Midbrain (tissue), 1 donor: ENCODE measurements around the gene CPN2.

Source experiments
- DNase-seq: peaks from one replicate; lab custom pipeline; 2025; lab: John Stamatoyannopoulos, UW

CPN2 gene

DNA sequence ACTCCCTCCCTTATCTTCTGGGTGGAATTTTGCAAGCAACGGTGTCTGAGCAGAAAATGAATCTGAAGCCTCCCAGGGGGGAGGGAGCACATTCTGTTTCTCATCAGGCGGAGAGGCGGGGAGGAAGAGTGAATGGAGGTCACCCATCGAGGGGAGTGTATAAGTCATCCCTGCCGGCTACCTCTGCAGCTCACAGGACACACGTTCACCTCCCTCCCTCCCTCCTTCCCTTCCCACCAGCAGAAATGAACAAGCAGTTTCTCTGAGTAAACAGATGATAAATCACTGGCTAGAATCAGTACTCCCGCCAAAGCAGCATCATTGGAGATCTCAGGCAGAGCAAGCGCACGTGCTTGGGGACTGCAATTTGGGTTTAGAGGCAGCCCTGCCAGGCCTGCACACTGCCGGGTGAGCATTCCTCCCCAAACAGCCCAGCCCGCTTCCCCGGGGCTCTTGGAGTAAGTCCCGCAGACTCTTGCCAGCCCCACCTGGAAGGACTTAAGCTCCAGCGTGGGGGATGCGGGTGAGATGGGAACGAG, 38.3 kb downstream of the CPN2 start:
- no peak for DNase-seq

DNA sequence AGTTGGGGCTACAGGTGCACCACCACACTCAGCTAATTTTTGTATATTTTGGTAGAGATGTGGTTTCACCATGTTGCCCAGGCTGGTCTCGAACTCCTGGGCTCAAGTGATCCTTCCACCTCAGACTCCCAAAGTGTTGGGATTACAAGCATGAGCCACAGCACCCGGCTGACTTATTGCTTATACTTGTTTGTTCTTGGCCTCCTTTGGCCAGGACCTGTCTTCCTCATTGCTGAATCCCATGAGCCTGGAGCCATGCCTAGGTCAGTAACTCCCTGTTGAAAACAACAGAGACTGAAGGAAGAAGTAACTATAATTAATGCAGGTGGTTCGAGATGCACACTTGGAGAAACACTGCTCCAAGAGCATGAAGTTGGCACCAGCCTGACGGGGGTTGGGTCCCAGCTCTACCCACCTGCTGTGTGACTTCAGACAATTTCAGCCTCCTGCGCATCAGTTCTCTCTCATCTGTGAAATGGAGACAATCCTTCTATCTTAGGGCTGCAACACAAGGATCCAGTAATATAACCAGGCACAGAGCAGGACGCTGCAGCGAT, 38.9 kb downstream of the CPN2 start:
- DNase-seq, result no peak

DNA sequence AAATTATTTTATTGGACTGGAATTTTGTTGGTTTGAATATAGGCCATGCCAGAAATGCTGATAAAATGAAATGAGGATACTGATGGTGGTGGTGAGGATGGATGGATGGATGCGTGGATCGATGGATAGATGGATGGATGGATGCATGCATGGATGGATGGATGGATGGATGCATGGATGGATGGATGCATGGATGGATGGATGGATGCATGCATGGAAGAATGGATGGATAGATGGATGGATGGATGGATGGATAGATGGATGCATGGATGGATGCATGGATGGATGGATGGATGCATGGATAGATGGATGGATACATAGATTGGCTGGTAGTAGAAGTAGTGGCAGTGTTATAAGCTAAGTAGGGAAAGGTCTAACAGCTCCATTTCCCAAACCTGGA, 40.1 kb downstream of the CPN2 start:
- no peak for DNase-seq

GRCh38 chr3:194310060-194310835, 40.9 kb downstream of the CPN2 start:
- no peak for DNase-seq

DNA sequence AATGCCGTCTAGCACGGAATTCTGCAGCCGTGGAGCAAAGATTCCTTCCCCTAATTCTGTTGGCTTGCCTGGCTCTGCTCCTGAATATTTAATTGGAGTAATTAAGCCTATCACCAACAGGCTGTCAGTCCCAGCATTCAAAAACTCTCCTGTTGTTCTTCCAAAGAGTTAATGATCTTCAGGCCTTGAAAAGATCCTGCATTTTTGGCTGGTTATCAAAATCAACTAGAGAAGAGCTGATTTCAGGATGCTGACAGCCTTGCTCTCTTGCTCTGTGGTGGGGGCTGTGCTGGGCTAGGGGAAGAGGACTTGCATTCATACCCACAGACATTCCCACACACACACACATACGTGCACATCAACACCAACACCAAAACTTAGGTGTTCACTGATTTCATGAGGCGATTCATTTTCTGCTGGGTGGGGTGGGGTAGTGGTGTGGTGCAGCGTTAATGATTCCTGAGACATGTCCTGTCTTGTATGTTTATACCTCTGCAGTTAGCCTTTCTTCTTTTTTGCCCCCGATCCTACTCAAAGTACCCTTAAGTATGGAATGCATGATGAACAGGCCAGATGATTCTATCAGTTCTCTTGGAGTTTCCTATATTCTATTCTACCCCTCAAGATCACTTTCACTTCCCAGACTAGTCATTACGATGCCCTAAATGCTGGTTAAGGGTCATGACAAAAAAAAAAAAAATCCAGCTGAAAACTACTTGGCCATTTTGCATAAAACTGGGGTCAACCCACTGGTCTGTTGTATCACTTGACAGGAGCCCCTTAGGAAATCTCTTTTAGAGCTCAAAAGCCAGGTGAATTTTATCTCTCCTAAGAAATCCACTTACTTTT, 42.3 kb downstream of the CPN2 start:
- no peak for DNase-seq

GRCh38 chr3:194307849-194308248, 43.3 kb downstream of the CPN2 start:
- no peak for DNase-seq

- DNase-seq, result no peak
Observed at GRCh38 chr3:194306771-194307640, 44.1 kb downstream of the CPN2 start.

GRCh38 chr3:194306109-194306686, 44.9 kb downstream of the CPN2 start:
- no peak for DNase-seq

DNA sequence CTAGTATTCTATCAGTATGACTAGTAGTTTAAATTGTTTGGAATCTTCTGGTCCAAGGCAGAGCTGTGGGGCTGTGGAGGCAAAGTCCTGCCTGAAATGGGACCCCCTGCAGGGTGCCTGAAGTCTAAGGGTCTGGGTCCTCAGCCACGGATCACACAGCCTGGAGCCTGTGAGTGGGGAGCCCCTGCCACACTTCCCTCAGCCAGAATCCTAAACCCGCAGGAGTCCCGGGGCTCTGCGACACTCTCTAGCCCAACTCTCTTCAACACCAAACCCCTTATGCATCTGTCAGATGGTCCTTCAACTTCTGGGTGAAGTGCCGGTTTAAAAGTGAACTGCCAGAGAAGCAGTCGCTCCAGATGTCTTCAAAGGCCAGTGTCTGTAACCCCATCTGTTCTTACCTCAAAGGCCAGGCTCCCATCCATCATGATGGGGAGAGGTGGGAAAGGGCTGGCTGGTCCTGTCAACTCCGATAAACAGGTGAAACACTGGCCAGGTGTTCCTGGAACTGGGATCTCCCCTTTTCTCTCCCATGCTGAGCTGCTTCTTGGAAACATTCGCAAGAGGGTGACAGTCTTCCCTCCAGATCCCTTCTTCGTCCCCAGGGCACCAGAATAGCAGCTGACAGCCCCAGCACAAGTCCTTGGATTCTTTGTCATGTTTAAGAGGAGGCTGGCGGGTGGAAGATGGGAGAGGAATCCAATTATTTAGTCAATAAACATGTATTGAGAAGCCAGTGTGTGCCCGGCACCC, 45.6 kb downstream of the CPN2 start:
- no peak for DNase-seq

DNA sequence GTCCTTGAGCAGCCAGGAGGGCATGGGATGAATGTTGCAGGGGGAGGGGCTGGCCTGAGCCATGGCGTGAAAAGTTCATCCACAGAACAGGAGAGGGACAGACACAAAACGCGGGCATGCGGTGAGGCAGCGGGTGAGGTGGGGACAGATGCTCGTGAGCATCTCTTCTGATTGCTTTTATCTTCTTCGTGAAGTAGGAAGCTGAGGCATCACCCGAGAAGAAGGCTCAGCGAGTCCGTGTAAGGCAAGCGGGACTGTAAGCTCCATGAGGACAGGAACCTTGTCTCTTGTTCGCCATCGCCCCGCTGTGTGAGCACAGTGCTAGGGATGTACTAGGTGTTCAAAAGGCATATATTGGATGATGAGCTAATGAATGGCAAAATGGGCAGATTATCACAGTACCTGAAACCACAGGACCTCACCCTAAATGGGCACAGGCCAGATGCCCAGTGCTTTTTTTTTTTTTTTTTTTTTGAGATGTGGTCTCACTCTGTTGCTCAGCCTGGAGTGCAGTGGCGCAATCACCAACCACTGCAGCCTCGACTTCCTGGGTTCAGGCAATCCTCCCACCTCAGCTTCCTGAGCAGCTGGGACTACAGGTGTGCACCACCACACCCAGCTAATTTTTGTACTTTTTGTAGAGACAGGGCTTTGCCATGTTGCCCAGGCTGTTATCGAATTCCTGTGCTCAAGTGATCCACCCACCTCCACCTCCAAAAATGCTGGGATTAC, 46.8 kb downstream of the CPN2 start:
- no peak for DNase-seq

DNA sequence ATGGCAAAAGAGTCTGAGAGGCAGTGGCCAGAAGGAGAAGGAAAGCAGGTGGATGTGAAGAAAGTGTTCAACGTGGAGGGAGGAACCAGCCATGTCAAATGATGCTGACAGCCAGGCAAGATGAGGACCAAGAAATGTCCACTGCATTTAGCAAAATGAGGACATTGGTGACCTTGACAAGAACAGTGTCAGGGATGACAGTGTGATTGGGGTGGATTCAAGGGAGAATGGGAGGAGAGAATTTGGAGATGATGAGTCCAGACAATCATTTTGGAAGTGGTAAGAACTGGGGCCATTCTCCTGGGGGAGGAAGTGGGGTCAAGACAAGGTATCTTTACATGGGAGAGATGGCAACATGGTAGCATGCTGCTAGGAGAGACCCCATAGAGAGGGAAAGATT, 47.4 kb downstream of the CPN2 start:
- no peak for DNase-seq

GRCh38 chr3:194301730-194302129, 49.4 kb downstream of the CPN2 start:
- no peak for DNase-seq

DNA sequence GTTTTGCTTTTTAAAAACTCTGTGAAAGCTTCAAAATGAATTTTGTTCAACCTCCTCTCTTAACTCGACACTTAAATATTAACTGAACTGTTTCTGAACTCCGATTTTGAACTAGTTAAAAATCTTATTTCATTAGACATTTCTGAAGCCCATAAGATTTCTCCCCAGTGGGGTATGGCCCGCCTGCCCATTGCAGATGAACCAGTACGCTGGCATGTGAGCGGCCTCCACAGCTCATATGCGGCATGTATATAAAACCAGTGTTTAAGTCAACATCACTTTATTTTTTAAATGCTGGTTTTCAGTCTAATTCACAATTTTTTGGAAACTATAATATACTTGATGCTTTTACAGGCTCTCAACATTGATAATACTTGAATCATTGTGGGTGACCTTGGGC, 50.2 kb downstream of the CPN2 start:
- DNase-seq, result no peak

GRCh38 chr3:194300382-194300758, 50.8 kb downstream of the CPN2 start:
- peak; percentile 66 for DNase-seq

DNA sequence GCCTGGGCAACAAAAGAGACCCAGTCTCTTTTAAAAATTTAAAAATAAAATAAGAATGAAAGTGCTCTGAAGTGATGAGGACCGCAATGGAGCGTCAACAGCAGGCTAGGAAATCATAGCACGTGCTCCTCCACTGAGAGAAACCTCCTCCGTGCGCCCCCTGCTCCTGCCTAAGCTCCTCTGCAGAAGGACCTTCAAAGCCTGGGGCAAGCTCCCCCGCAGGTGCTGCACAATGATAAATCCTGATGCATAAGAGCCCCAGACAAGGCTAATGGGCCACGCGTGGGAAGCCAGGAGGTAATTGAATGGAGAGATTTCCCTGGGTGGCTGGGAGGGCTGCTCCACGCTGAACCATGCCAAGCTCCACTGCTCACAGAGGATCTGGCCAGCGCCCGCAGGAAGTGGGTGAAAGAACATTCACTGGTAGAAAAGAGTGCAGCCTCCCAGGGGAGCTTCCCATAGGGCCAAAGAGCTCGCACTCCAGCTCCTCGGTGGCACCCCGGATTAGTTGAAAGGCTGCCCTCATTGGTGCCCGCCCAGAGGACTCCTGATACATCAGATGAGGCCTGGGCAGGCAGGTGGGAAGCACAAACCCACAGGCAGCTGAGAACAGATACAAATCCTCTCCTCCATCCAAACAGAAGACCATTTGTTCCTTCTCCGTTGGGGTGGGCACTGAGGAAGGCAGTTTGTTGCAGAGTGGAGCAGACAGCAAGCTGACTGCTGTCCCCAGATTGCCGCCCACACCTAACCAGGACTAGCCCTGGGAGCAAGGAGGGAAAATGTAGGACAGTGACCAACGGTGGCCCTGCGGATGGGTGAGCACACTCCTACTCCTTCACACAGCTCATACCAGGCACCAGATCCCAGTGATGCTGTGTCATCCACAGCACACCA, 52.5 kb downstream of the CPN2 start:
- no peak for DNase-seq

GRCh38 chr3:194296454-194297263, 54.5 kb downstream of the CPN2 start:
- peak; percentile 28 for DNase-seq

DNA sequence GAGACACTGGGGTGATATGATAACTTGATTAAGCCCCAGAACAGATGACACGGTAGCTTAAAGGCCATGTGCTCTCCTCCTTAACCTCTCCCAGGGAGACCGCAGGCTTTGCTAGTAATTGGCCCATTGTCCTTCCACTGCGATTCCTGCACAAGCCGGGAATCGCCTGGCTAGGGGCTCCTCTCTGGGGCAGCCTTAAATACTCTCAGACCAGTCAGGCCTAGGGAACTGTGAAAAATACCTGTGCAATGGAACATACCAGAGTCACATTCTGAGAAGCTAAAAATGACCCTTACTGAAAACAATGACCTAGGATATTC, 56.3 kb downstream of the CPN2 start:
- no peak for DNase-seq

DNA sequence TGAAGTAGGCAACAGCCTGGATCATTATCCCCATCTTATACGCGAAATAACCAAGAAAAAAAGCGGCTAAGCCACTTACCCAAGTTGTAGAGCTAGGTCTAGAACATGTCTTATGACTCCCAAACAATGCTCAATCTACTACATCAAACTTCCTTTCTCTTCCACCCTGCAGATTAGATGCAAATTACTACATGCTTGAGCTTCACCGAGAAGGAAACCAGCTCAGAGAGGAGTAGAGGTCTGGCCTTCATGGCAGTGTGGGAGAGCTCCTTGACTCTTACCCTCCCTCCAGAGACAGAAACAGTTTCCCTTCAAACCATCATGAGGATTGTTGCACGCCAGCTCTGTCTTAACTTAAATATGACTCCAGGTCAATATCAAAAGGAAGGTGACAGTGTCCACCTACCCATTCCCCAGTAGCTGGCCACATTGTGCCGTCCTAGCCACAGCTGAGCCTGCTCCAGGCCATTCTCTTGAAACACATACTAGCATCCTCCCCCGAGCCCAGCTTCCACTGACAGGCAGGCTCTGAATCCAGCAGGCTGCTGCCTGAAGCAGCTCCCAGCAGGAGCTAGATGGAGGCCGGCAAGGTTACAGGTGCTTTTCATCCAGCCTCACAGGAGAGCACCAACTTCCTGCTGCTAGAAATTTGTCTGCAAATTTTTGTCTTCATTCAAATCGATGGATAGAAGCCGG, 56.8 kb downstream of the CPN2 start:
- no peak for DNase-seq
